ENCODE results near the gene KAT14.
"Not testable (repeated sequence)": the region's sequence is repeated elsewhere in the genome, so short reads cannot be mapped to it uniquely, and the experiment has no call there.

The KAT14 gene

GRCh38 chr20:18225632-18226031 is 88.0 kb downstream of the KAT14 start:
- DNase-seq = no peak

- DNase-seq = not testable (repeated sequence)
Observed at GRCh38 chr20:18226741-18227140, 89.1 kb downstream of the KAT14 start.

GRCh38 chr20:18233408-18233943 is 95.8 kb downstream of the KAT14 start:
- no peak for DNase-seq
